Right lobe of liver (tissue), 6 donors: ENCODE results near the gene MLIP. TPM values are rescaled to one million over a fixed set of nuclear protein-coding genes. Genes with fewer than 3 reads are reported as not detected.
A peak's percentile ranks its signal among the peaks of the same experiment; 100 is the strongest.

Source experiments
- ATAC-seq, 4 donors: fragments of 200-7000 bp; cut with Tn5 transposase; one replicate each; pipeline ENCODE4 v1.9.1; 2020; ENCODE audit warnings: mild to moderate bottlenecking in 4 of 4, moderate library complexity in 4 of 4
- DNase-seq, 3 donors: peaks; one replicate each; pipeline ENCODE4 v3.0.0-alpha.2; 2020
- H3K27ac ChIP-seq, 3 donors: fragments of 200-600 bp; one replicate each; pipeline ENCODE4 v1.8.0; 2022
- H3K27me3 ChIP-seq, 2 donors: fragments of 200-600 bp; one replicate each; pipeline ENCODE4 v1.8.0; 2022
- H3K36me3 ChIP-seq, 4 donors: fragments of 200-600 bp; sonication (generic) in 1 of 4; one replicate each; pipeline versions ENCODE4 v1.5.1 to v1.8.0; 2017 to 2022; ENCODE audit warnings: control low read depth in 1 of 4
- H3K4me1 ChIP-seq, 4 donors: fragments of 200-600 bp; sonication (generic) in 1 of 4; one replicate each; pipeline versions ENCODE4 v1.5.1 to v1.8.0; 2017 to 2022; ENCODE audit warnings: control low read depth in 1 of 4
- H3K4me3 ChIP-seq, 3 donors: fragments of 200-600 bp; one replicate each; pipeline ENCODE4 v1.8.0; 2022
- H3K9me3 ChIP-seq, 4 donors: fragments of 200-600 bp; sonication (generic) in 1 of 4; one replicate each; pipeline versions ENCODE4 v1.5.1 to v1.8.0; 2017 to 2022; ENCODE audit warnings: control low read depth in 1 of 4
- CTCF ChIP-seq, 4 donors: fragments of 200-600 bp in 3 of 4; fragments of 450-650 bp in 1 of 4; IDR thresholded peaks; one replicate each; pipeline versions ENCODE4 v1.5.1 to v1.8.0; 2016 to 2022; ENCODE audit warnings: antibody characterized with exemption in 4 of 4, mild to moderate bottlenecking in 2 of 4
- POLR2A ChIP-seq: fragments of 450-650 bp; IDR thresholded peaks from one replicate; pipeline ENCODE4 v1.6.1; 2017; ENCODE audit warnings: antibody characterized with exemption, mild to moderate bottlenecking
- WGBS: methylation state at CpG from one replicate; pipeline ENCODE4 v1.1.6; 2018; ENCODE audit warnings: low coverage, low lambda C conversion rate; ENCODE audit not compliant: insufficient coverage; ENCODE audit errors: missing lambda C conversion rate; 5-methylcytosine and 5-hydroxymethylcytosine counted together
- intact Hi-C, 2 donors: fragments of 100-400 bp; cut with DNase I; formaldehyde crosslinking; loops; one replicate each; pipeline versions ENCODE4 v1.11.2 to v1.14.1; 2022
- total RNA-seq, 6 experiments: library from RNA; depleted of rRNA in 2 of 6; stranded (reverse); fragments of >200 nt in 2 of 6; fragmentation: NEBNext Ultra II Directional in 3 of 6; extraction: Animal tissue kit (Norgen Biotek cat#: 25700) in 3 of 6; gene quantifications; one replicate each; pipeline versions ENCODE4 v1.1.0 to v1.2.4, GENCODE V29; 2016 to 2023
- donor health status: DM: no; HTN: yes; CAD: no.
- donor health status: DM: no; HTN: no; CAD: no.
- donor health status: DM: no; HTN: no; CAD: no.
- donor health status: DM: no; HTN: yes; CAD: no.
- donor health status: DM: no; HTN: yes; CAD: no.

MLIP gene
- total RNA-seq, 6 experiments from 2014 or later, result 20.2 to 64.6 (median 24.4) TPM

- TF ChIP-seq CTCF (IDR thresholded peaks at IDR 0.05), result no peak
- TF ChIP-seq POLR2A, result no peak
Observed at GRCh38 chr6:54179152-54179551, 67.9 kb downstream of the MLIP start.

GRCh38 chr6:54183616-54184015, 72.4 kb downstream of the MLIP start:
- Histone ChIP-seq H3K4me1 (no peaks in the 10 kb centered on the region), H3K4me3 (no peak overlapping the region), H3K27ac (no peak overlapping the region), H3K36me3 (no peaks in the 10 kb centered on the region), H3K27me3 (no peaks in the 10 kb centered on the region), H3K9me3 (no peaks in the 10 kb centered on the region)
- TF ChIP-seq CTCF (IDR thresholded peaks at IDR 0.05), result no peak
- no peak for TF ChIP-seq POLR2A
- intact Hi-C loops, result no loop called here
- 86% methylated on average over 7 of the region's 7 CpGs for WGBS
- ATAC-seq (no peak), DNase-seq (no peak)

More at GRCh38 chr6:54179152-54179551, 67.9 kb downstream of the MLIP start:
- Histone ChIP-seq H3K4me3 (no peak overlapping the region), H3K27ac (no peak overlapping the region), H3K36me3 (no peaks in the 10 kb centered on the region), H3K4me1 (no peaks in the 10 kb centered on the region), H3K27me3 (no peaks in the 10 kb centered on the region), H3K9me3 (no peaks in the 10 kb centered on the region)
- intact Hi-C loops, result no loop called here
- ATAC-seq, result no peak
- DNase-seq, result no peak
- WGBS, result 7% methylated on average over 1 of the region's 1 CpG

GRCh38 chr6:54185885-54186284, 74.6 kb downstream of the MLIP start:
- no peaks in the 10 kb centered on the region for H3K27me3 ChIP-seq
- DNase-seq (no peak), ATAC-seq (peak in 1 of 4 donors; percentile 35)
- intact Hi-C loops, result no loop called here
- no peak for TF ChIP-seq POLR2A
- no peak for TF ChIP-seq CTCF (IDR thresholded peaks at IDR 0.05)
- no peaks in the 10 kb centered on the region for H3K4me1 ChIP-seq
- no peak overlapping the region for H3K27ac ChIP-seq
- H3K4me3 ChIP-seq, result no peak overlapping the region
- 80% methylated on average over 1 of the region's 1 CpG for WGBS
- no peaks in the 10 kb centered on the region for H3K9me3 ChIP-seq
- no peaks in the 10 kb centered on the region for H3K36me3 ChIP-seq

- Histone ChIP-seq H3K27ac (no peak overlapping the region), H3K36me3 (no peaks in the 10 kb centered on the region), H3K4me3 (no peak overlapping the region), H3K4me1 (no peaks in the 10 kb centered on the region), H3K27me3 (no peaks in the 10 kb centered on the region), H3K9me3 (no peaks in the 10 kb centered on the region)
- WGBS, result 50% methylated on average over 2 of the region's 2 CpGs
- ATAC-seq (no peak), DNase-seq (no peak)
- TF ChIP-seq CTCF (IDR thresholded peaks at IDR 0.05) (no peak), POLR2A (no peak)
- intact Hi-C loops, result no loop called here
Observed at GRCh38 chr6:54188846-54189245, 77.6 kb downstream of the MLIP start.

- WGBS, result 74% methylated on average over 2 of the region's 2 CpGs
Observed at GRCh38 chr6:54191461-54191860, 80.2 kb downstream of the MLIP start.

More at GRCh38 chr6:54191461-54191860, 80.2 kb downstream of the MLIP start:
- ATAC-seq (peak in 1 of 4 donors; percentile 43), DNase-seq (no peak)
- Histone ChIP-seq H3K36me3 (no peaks in the 10 kb centered on the region), H3K9me3 (no peaks in the 10 kb centered on the region), H3K4me3 (no peak overlapping the region), H3K4me1 (no peaks in the 10 kb centered on the region), H3K27ac (no peak overlapping the region), H3K27me3 (no peaks in the 10 kb centered on the region)
- intact Hi-C loops, result no loop called here
- TF ChIP-seq POLR2A (no peak), CTCF (IDR thresholded peaks at IDR 0.05) (no peak)
